Body of pancreas (tissue), 4 donors: ENCODE results near the gene REXO4.

ENCODE experiments used
- POLR2A ChIP-seq, 3 donors: fragments of 450-650 bp; IDR thresholded peaks; one replicate each; pipeline ENCODE4 v1.6.1; 2016; ENCODE audit warnings: antibody characterized with exemption in 3 of 3, mild to moderate bottlenecking in 2 of 3
- TF ChIP-seq, protein P1 (sequence below), 7 experiments: fragments of 450-650 bp in 4 of 7; fragments of 200-600 bp in 3 of 7; sonication (generic) in 3 of 7; IDR thresholded peaks; one replicate each; pipeline ENCODE4 v1.5.1; 2016 to 2019; ENCODE audit warnings: antibody characterized with exemption in 7 of 7

DNA sequence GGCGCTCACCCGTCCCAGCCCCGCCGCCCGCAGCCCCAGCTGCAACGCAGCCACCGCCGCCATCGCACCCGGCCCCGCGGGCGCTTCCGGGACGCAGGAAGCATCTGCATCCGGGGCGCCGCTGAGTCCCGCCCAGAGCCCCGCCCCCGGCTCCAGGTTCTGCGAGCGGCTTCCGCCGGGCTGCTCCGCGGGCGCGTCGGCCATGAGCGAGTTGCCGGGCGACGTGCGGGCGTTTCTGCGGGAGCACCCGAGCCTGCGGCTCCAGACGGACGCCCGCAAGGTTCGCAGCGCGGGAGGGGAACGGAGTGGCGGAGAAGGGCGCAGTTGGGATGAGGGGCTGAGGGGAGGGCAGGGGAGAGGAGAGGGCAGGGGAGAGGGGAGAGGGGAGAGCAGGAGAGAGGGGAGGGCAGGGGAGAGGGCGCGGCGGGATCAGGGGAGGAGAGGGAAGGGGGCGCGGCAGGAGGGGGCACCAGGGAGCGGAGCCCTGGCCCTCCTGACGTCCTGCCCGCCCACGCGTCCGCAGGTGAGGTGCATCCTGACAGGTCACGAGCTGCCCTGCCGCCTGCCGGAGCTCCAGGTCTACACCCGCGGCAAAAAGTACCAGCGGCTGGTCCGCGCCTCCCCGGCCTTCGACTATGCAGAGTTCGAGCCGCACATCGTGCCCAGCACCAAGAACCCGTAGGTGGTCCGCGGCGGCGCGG, 61.3 kb downstream of the REXO4 start, which contains the start of the genes SURF1 and SURF2:
- TF ChIP-seq, protein P1, sequence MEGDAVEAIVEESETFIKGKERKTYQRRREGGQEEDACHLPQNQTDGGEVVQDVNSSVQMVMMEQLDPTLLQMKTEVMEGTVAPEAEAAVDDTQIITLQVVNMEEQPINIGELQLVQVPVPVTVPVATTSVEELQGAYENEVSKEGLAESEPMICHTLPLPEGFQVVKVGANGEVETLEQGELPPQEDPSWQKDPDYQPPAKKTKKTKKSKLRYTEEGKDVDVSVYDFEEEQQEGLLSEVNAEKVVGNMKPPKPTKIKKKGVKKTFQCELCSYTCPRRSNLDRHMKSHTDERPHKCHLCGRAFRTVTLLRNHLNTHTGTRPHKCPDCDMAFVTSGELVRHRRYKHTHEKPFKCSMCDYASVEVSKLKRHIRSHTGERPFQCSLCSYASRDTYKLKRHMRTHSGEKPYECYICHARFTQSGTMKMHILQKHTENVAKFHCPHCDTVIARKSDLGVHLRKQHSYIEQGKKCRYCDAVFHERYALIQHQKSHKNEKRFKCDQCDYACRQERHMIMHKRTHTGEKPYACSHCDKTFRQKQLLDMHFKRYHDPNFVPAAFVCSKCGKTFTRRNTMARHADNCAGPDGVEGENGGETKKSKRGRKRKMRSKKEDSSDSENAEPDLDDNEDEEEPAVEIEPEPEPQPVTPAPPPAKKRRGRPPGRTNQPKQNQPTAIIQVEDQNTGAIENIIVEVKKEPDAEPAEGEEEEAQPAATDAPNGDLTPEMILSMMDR (IDR thresholded peaks at IDR 0.05): peak in 3 of 7 experiments; percentile 10 to 23 (median 17)
- peak in 2 of 3 donors; percentile 49 to 65 for TF ChIP-seq POLR2A (IDR thresholded peaks at IDR 0.05)
